ENCODE measurements around the gene MBD5. TPM values are rescaled to one million over a fixed set of nuclear protein-coding genes. Genes with fewer than 3 reads are reported as not detected.
A peak's percentile ranks its signal among the peaks of the same experiment; 100 is the strongest.
"Not testable (repeated sequence)": the region's sequence is repeated elsewhere in the genome, so short reads cannot be mapped to it uniquely, and the experiment has no call there.

Gene MBD5
- total RNA-seq, 1 donor from 2014 or later: 42.1 TPM

GRCh38 chr2:148540022-148540421 is 519.1 kb downstream of the MBD5 start:
- H3K4me1 ChIP-seq: no peaks in the 10 kb centered on the region
- no peak overlapping the region for H3K4me3 ChIP-seq
- no peak overlapping the region for H3K27ac ChIP-seq
- no peaks in the 10 kb centered on the region for H3K27me3 ChIP-seq
- no peaks in the 10 kb centered on the region for H3K36me3 ChIP-seq
- intact Hi-C loops (cut with DNase I): no loop called here
- TF ChIP-seq CTCF (IDR thresholded peaks at IDR 0.05): no peak
- DNase-seq (no peak), ATAC-seq (peak; percentile 58)
- H3K9me3 ChIP-seq: no peaks in the 10 kb centered on the region

- intact Hi-C loops (cut with DNase I): no loop called here
- no peak for ATAC-seq
Observed at GRCh38 chr2:148541792-148542191, 520.9 kb downstream of the MBD5 start.

GRCh38 chr2:148542614-148543013 is 521.7 kb downstream of the MBD5 start:
- no peak for TF ChIP-seq CTCF (IDR thresholded peaks at IDR 0.05)
- H3K9me3 ChIP-seq: no peaks in the 10 kb centered on the region
- H3K4me1 ChIP-seq: no peaks in the 10 kb centered on the region
- intact Hi-C loops (cut with DNase I): no loop called here
- DNase-seq: no peak
- H3K36me3 ChIP-seq: no peaks in the 10 kb centered on the region
- H3K27me3 ChIP-seq: no peaks in the 10 kb centered on the region
- no peak overlapping the region for H3K4me3 ChIP-seq
- H3K27ac ChIP-seq: no peak overlapping the region
- ATAC-seq: no peak

More at GRCh38 chr2:148541792-148542191, 520.9 kb downstream of the MBD5 start:
- H3K4me3 ChIP-seq: no peak overlapping the region
- H3K27me3 ChIP-seq: no peaks in the 10 kb centered on the region
- H3K9me3 ChIP-seq: no peaks in the 10 kb centered on the region
- DNase-seq: no peak
- no peaks in the 10 kb centered on the region for H3K36me3 ChIP-seq
- TF ChIP-seq CTCF (IDR thresholded peaks at IDR 0.05): no peak
- no peaks in the 10 kb centered on the region for H3K4me1 ChIP-seq
- no peak overlapping the region for H3K27ac ChIP-seq

GRCh38 chr2:148543088-148543540 is 522.2 kb downstream of the MBD5 start:
- H3K4me3 ChIP-seq; H3K9me3 ChIP-seq; H3K27ac ChIP-seq; intact Hi-C loops (cut with DNase I); H3K36me3 ChIP-seq; H3K27me3 ChIP-seq; ATAC-seq; DNase-seq; H3K4me1 ChIP-seq: not testable (repeated sequence)

- H3K4me3 ChIP-seq: no peak overlapping the region
- TF ChIP-seq CTCF (IDR thresholded peaks at IDR 0.05): no peak
- intact Hi-C loops (cut with DNase I): no loop called here
- H3K27me3 ChIP-seq: no peaks in the 10 kb centered on the region
- no peaks in the 10 kb centered on the region for H3K9me3 ChIP-seq
- no peaks in the 10 kb centered on the region for H3K4me1 ChIP-seq
- ATAC-seq (peak; percentile 21), DNase-seq (no peak)
- no peaks in the 10 kb centered on the region for H3K36me3 ChIP-seq
- no peak overlapping the region for H3K27ac ChIP-seq
Observed at GRCh38 chr2:148545390-148546256, 524.7 kb downstream of the MBD5 start.

GRCh38 chr2:148546270-148546669 is 525.4 kb downstream of the MBD5 start:
- ATAC-seq: peak; percentile 80
- no peaks in the 10 kb centered on the region for H3K36me3 ChIP-seq
- DNase-seq: no peak
- H3K4me3 ChIP-seq: no peak overlapping the region
- intact Hi-C loops (cut with DNase I): no loop called here
- H3K4me1 ChIP-seq: no peaks in the 10 kb centered on the region
- no peak overlapping the region for H3K27ac ChIP-seq
- no peaks in the 10 kb centered on the region for H3K27me3 ChIP-seq
- no peak for TF ChIP-seq CTCF (IDR thresholded peaks at IDR 0.05)
- H3K9me3 ChIP-seq: no peaks in the 10 kb centered on the region

Measured in upper lobe of right lung (tissue), 1 donor.